Muscle of arm (tissue), 14 donors: ENCODE data around the gene PRR23A. TPM values are rescaled to one million over a fixed set of nuclear protein-coding genes. Genes with fewer than 3 reads are reported as not detected.
"Not testable (repeated sequence)": the region's sequence is repeated elsewhere in the genome, so short reads cannot be mapped to it uniquely, and the experiment has no call there.

Experiments
- DNase-seq: peaks from one replicate; pipeline ENCODE4 v3.0.0-alpha.2; 2013
- long read RNA-seq, 11 donors: transcript quantifications; one replicate each; lab custom pipeline, GENCODE V29; 2026
- polyA plus RNA-seq, 12 donors: library from polyadenylated mRNA; unstranded; fragments of 120-200 nt; gene quantifications; one replicate each; pipeline ENCODE4 v1.2.1, GENCODE V29; 2013; ENCODE audit not compliant: insufficient read length in 12 of 12

Gene PRR23A
- polyA plus RNA-seq: not detected
- long read RNA-seq, donor 1: 0 reads
- long read RNA-seq, donor 2: 0 reads
- long read RNA-seq, donor 3: 0 reads
- long read RNA-seq, donor 4: 0 reads
- long read RNA-seq, donor 5: 0 reads
- long read RNA-seq, donor 6: 0 reads
- long read RNA-seq, donor 7, partial matches to known transcripts: 0 of 1 reads
- long read RNA-seq, donor 7, other reads (novel, unspliced or antisense): 0 of 1 reads
- long read RNA-seq, donor 8: 0 reads
- long read RNA-seq, donor 9: 0 reads
- long read RNA-seq, donor 10: 0 reads
- long read RNA-seq, donor 11: 0 reads

DNA sequence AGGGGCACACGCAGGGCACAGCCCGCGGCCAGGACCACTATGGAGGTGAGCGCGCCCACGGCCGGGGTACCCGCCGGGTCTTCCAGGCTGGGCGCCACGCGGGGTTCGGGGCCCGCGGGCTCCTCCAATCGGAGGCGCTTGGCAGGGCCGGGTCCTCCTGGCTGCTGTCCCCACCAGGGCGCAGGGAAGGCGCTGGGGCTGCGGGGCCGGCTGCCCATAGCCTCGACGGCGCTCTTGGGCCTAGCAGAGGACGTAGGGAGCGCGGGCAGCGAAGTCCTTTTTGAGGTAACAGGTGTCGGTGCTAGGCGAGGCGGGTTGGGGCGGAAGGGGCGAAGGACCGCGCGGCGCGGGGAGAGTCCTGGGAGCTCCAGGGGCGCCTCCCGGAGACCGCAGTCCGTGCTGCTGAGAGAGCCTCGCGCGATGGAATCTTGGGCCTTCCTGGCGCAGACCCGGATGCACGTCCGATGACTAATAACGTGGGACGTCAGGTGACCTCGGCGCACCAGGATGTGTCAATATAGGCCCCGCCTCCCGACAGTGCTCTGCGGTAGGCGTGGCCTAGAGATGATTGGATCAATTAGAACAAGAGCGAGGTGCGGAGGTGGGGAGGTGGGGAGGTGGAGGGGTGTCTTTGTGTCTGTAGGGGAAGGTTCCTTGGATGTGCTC is at the start of gene PRR23A:
Gene PRR23A (minus strand): TSS at position 218 of the 666 bp plus-strand sequence. CDS start 0 bp downstream, at position 218.
- DNase-seq: no peak

DNA sequence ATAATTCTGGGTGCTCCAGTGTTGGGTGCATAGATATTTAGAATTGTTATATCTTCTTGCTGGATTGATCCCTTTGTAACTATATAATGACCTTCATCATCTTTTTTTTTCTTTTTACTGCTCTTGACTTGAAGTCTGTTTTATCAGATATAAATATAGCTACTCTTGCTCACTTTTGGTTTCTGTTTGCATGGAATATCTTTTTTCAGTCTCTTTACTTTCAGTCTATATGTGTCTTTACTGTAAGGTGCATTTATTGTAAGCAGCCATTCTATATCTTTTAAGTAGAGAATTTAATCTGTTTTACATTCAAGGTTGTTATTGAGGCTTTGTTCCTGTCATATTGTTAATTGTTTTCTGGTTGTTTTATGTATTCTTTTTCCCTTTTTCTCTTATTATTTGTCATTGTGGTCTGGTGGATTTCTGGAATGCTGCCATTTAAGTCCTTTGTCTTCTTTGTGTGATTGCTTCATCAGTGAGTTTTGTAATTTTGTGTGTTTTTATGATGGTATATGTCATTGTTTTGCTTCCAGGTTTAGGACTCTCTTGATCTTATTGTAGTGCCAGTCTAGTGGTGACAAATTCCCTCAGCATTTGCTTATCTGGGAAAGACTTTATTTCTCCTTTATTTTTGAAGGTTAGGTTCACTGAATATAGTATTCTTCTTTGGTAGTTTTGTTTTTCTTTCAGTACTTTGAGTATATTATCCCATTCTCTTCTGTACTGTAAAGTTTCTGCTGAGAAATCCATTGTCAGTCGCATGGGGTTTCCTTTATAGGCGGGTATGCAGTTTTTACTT is 46.9 kb upstream of the PRR23A start:
- no peak for DNase-seq

DNA sequence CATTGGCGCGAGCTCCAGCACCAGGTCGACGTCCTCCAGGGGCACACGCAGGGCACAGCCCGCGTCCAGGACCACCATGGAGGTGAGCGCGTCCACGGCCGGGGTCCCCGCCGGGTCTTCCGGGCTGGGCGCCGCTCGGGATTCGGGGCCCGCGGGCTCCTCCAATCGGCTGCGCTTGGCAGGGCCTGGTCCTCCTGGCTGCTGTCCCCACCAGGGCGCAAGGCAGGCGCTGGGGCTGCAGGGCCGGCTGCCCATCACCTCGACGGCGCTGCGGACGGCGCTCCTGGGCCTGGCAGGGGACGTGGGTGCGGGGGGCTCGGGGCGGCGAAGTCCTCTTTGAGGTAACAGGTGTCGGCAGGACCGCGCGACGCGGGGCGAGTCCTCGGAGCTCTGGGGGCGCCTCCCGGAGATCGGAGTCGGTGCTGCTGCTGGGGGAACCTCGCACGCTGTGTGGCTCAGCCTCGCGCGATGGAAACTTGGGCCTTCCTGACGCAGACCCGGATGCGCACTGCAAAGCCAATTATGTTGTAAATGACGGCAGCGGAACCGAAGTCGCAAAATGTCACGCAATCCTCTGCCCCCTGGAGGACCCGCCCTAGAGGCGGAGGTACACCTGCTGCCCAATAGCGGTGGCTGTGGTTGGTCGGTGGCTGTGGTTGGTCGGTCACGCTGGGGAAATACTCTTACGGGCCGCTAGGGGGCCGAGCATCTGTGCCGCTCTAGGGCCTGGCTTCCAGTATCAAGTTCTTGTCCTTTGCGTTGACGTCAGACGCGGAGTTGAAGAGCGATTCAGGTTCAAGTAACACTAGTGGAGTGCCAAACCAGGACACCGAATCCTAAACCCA is 38.5 kb upstream of the PRR23A start, which contains the start of gene PRR23C:
Gene PRR23C (minus strand): TSS at position 527 of the 845 bp plus-strand sequence. CDS start 272 bp downstream, at position 255.
- DNase-seq: no peak

DNA sequence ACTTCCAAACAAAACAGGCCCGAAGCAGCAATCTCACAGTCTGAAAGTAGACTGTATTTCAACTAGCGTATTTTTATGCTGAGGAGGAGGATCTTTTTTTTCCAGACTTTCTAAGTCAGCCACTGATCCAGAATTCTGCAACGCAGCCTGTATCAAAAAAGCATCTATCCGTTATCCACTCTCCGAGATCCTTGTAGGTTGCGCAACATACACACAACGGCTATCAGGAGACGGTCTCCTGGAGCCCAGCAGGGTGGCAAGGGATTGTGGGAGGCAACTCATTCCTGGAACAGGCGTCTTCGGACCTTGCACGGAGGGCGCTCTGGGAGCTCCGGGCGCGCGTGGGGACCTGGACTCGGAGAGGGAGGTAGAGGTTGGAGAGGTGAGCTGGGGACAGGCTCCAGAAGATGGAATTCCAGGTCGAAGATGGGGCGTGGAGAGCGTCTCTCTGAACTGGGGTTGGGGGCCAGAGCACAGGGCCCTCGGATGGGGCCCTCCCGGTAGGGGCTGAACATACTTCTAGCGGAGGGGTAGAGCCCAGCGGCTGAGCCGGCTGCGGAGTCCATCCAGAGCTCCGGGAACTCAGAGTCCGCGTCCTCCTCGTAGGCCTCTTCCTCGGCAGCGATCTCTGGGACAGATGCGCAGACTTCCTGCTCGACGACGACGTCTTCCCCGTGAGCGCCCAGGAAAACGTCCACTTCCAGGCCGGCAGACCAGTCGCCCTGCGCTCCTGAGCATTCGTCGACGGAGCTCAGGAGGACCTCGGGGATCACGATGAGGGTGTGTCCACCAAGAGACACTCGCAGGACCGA is 37.7 kb upstream of the PRR23A start:
- no peak for DNase-seq

DNA sequence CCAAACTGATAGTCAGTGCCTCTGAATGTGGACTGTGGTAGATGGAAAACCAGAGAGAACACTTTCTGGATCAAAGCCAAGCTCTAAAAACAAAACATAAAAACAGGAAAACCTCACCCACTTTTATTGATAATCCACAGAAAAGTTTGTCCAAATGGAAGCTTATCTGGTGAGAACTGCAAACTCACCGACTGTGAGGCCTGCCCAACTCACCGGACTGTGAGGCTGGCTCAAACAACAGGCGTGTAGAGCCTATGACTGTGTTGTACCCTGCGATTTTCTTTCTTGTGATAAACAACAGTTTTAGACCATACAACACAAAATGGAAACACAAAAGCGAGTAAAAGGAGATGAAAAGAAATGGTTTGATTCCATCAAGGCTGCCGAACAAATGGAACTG is 31.4 kb upstream of the PRR23A start:
- DNase-seq: no peak

DNA sequence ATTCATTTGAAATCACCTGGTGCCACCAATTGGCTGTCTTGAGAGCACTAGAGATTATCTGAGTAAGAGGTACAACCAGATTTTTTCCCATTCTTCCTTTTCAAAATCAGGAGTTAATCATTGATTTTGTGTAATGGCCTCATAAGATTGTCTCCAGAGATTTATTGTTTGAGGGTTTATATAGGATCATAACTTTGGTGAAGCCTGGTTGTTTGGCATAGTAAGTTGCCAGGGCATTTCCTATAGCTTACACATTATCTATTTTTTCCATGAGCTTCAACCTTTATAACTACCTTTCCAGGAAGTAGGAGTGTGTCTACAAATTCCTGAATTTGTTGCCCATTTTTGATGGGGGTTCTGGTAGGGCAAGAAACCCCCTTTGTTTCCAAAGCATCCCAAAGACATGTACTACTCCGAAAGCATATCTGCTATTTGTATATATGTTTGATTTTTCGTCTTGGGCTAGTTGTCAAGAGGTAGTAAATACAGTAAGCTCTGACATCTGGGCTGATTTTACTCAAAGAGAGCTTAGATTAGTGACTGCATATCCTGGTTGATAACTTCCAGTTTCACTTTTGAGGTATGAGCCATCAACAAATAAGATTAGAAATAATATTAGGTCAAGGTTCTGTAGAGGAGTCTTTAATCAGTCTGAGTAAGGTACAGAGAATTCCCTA is 26.4 kb upstream of the PRR23A start:
- DNase-seq: no peak

DNA sequence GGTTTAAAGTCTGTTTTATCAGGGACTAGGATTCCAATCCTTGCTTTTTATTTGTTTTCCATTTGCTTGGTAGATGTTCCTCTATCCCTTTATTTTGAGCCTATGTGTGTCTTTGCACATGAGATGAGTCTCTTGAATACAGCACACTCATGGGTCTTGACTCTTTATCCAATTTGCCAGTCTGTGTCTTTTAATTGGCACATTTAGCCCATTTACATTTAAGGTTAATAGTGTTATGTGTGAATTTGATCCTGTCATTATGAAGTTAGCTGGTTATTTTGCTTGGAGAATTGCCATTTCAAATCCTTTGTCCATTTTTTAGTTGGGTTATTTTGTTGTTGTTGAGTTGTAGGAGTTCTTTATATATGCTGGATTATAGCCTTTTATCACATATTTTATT is 24.5 kb upstream of the PRR23A start:
- DNase-seq: not testable (repeated sequence)

DNA sequence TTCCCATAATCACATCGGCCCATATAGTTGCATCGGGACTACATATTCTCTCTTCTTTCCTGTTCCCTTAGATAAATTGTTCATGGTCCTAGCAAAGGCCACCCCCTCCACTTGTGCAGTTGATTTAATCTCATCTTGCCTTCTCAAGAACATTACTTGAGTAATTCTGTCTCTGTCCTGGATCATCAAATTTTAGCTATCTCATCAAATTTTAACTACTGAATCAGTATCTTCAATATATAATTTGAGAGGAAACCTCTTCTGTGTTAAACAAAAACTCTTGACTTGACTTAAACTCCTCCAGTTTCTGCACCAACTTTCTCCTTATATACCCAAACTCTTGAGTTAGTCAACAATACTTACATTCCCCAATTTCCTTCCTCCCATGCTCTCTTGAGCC is 18.9 kb upstream of the PRR23A start:
- DNase-seq: no peak

DNA sequence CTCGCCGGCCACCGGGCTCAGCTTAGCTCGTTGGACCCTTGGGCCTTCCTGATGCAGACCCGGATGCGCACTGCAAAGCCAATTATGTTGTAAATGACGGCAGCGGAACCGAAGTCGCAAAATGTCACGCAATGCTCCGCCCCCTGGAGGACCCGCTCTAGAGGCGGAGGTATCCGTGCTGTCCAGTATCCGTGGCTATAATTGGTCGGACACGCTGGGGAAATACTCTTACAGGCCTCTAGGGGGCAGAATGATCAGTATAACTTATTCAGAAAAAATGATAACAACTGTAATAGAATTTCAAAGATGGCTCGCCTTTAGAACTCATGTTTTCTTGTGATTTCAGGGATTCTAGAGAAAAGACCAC is 14.8 kb upstream of the PRR23A start, which contains the start of gene PRR23B:
Gene PRR23B (minus strand): TSS at position 59 of the 367 bp plus-strand sequence. CDS start 265 bp downstream, outside the sequence.
- no peak for DNase-seq

DNA sequence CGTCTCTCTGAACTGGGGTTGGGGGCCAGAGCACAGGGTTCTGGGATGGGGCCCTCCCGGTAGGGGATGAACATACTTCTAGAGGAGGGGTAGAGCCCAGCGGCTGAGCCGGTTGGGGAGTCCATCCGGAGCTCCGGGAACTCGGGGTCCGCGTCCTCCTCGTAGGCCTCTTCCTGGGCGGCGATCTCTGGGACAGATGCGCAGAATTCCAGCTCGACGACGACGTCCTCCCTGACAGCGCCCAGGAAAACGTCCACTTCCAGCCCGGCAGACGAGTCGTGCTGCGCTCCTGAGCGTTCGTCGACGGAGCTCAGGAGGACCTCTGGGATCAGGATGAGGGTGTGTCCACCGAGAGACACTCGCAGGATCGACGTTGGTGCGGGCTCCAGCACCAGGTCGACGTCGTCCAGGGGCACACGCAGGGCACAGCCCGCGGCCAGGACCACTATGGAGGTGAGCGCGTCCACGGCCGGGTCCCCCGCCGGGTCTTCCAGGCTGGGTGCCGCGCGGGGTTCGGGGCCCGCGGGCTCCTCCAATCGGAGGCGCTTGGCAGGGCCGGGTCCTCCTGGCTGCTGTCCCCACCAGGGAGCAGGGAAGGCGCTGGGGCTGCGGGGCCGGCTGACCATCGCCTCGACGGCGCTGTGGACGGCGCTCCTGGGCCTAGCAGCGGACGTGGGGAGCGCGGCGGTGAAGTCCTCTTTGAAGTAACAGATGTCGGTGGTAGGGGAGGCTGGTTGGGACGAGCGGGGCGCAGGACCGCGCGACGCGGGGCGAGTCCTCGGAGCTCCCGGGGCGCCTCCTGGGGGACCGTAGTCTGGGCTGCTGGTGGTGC is 14.2 kb upstream of the PRR23A start:
- DNase-seq: no peak

DNA sequence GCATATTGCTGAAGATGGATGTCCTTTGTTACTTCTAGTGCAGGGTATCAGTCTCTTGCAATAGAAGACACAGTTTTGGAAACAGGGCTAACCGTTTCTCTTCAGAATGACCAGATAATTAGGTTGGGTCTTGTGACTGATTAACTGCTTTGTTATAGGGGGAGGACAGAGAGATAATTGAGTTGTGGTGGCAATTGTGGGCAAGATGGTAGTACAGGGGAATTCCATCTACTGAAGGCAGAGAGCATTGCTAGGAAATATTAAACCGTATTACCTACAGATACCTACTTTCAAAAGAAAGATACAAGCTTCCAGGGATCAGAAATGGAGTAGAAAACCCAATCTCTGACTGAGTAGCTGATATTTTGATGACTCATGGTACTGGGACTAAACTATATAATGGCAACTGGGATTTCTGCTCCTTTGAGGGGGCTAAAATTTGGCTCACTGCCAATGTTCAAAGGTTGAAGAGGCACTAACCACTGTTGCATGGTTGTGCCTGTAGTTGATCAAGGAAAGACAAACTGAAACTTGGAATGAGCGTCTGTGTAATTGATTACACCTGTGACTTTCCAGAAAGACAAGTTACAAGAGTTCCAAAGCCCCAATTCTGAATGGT is 10.5 kb upstream of the PRR23A start:
- DNase-seq: no peak

DNA sequence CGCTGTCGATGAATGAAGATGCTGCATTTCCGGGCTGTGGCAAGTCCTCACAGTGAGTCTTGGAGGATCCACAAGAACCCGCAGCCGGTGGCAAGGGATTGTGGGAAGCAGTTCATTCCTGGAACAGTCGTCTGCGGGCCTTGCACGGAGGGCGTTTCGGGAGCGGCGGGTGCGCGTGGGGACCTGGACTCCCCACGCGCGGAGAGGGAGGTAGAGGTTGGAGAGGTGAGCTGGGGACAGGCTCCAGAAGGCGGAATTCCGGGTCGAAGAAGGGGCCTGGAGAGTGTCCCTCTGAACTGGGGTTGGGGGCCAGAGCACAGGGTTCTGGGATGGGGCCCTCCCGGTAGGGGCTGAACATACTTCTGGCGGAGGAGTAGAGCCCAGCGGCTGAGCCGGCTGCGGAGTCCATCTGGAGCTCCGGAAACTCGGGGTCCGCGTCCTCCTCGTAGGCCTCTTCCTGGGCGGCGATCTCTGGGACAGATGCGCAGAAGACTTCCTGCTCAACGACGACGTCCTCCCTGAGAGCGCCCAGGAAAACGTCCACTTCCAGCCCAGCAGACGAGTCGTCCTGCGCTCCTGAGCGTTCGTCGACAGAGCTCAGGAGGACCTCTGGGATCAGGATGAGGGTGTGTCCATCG is 593 bp downstream of the PRR23A start:
- no peak for DNase-seq

DNA sequence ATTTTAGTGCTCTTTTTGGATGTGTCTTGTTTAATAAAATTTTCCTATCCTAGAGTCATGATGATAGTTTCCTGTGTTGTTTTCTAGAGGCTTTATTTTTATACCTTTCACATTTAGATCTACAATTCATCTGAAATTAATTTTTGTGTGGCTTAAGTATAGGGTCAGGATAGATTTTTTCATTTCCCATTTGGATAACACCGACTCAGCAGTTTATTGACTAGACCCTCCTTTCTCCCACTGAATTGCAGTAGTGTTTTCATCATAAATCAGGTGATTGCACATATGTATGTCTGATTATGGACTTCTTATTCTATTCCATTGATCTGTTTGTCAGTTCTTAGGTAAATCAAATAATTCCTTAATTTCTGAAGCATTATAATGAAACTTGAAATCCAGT is 10.4 kb downstream of the PRR23A start:
- DNase-seq: no peak

DNA sequence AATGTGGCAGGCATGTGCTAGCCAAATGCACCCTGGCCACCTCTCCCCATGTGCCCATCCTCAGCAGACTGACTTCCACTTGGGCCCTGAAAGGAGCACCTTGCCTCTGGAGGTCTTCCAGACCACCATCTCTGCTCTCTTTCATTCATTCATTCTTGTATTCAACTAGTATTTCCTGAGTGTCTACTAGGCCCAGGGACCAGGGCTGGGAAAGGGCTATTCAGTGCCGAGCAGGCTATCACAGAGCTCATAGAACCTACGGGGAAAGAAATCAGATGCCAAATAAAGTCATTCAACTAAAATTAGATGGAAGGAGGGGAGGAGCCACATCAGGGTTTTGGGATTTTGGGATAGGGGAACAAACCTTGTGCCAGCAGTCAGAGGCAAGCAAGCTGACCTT is 18.9 kb downstream of the PRR23A start:
- no peak for DNase-seq

DNA sequence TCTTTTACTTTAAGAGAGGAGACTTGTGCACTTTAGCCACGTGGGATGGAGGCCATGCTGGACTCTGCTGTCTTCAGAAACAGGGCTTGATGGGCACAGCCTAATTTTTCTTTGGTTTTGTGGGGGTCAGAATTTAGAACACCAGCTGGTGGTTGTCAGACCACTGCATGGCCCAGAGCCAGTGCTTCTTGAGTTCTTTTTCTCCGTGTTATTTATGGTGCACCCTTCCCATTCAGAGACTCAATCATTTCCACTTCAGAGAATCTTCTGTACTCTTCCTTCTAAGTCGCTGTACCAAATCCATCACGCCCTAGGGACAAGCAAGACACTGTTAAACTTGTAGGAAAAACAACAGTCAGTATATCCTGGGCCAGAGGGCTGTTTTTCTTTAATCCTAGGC is 20.1 kb downstream of the PRR23A start:
- DNase-seq: no peak

DNA sequence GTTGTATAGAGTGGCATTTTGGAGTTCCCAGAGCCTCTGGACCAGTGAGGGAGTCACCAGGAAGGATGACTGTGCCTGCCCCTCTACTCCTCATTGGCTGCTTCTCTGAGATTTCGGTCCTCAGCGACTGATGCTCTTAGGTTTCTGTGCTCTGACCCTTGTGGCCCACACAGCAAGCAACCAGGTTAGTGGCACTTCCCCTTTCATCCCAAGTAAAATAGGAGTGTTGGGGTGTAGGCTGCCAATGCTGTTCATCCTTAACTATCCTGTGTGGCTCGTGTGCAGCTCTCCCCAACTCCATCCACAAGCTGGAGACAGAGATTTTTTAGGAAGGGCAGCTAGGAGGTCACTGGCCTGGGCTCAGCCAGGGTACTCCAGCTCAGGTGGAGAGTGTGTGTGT is 21.3 kb downstream of the PRR23A start:
- no peak for DNase-seq

DNA sequence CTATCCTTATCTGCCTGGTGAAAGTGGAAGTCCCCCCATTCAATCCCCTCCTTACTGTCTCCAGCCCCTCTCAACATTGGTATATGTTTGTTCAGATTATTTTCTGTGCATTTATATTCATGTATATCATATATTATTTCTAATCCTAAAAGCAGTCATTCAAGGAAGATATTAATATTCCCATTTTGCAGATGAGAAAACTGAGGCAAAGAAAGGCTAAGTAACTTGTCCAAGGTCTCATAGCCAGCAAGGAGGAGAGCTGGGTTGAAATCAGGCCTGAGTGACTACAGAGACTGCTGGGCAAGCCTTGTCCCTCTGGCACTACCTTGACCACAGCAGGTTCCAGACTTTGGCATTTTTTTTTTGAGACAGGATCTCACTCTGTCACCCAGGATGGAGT is 30.0 kb downstream of the PRR23A start:
- no peak for DNase-seq

DNA sequence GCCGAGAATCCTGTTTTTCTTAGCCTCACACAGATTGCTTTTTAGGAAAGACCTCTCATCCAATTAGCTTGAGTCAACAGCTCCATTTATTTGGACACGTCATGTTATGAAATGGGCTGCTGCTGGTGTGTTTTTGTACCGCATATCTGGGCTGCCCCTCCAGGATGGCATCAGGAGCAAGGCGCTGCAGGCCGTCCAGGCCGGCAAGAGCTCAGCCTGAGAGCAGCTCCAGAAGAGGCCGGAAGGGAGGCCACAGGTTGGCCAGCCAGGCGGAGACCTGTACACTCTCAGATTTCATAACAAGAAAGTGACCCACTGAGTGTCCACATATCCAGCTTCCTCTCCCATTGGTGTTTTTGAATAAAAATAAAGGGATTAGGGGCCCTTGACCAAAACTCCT is 30.7 kb downstream of the PRR23A start:
- DNase-seq: no peak
